Upper lobe of left lung (tissue), 4 donors: ENCODE results near the gene TRO.

Experiments used
- CTCF ChIP-seq, 6 experiments: fragments of 450-650 bp in 4 of 6; fragments of 200-600 bp in 2 of 6; sonication (generic) in 2 of 6; IDR thresholded peaks; one replicate each; pipeline ENCODE4 v1.5.1; 2016 to 2019; ENCODE audit warnings: antibody characterized with exemption in 6 of 6
- POLR2A ChIP-seq, 4 donors: fragments of 450-650 bp; IDR thresholded peaks; one replicate each; pipeline ENCODE4 v1.5.1; 2016 to 2017; ENCODE audit warnings: antibody characterized with exemption in 4 of 4, mild to moderate bottlenecking in 2 of 4

- TF ChIP-seq CTCF (IDR thresholded peaks at IDR 0.05) (peak in 4 of 6 experiments; percentile 20 to 44 (median 36)), POLR2A (IDR thresholded peaks at IDR 0.05) (no peak)
Observed at GRCh38 chrX:54891573-54891972, 29.1 kb upstream of the TRO start.
